Coronary artery (tissue), 2 donors: ENCODE measurements around the gene ADAMTS7.

Experiments
- DNase-seq: peaks from one replicate; pipeline ENCODE4 v3.0.0-alpha.2; 2017; ENCODE audit warnings: low spot score
- H3K27ac ChIP-seq, 2 donors: fragments of 200-600 bp; sonication (generic); one replicate each; pipeline ENCODE4 v1.5.1; 2016 to 2019
- H3K4me3 ChIP-seq: fragments of 200-600 bp; sonication (generic); 2 replicates; pipeline ENCODE4 v1.5.1; 2016; ENCODE audit warnings: mild to moderate bottlenecking, moderate library complexity
- TF ChIP-seq, protein P1 (sequence below): fragments of 200-600 bp; sonication (generic); IDR thresholded peaks from one replicate; pipeline ENCODE4 v1.5.1; 2019; ENCODE audit warnings: antibody characterized with exemption

Gene ADAMTS7

DNA sequence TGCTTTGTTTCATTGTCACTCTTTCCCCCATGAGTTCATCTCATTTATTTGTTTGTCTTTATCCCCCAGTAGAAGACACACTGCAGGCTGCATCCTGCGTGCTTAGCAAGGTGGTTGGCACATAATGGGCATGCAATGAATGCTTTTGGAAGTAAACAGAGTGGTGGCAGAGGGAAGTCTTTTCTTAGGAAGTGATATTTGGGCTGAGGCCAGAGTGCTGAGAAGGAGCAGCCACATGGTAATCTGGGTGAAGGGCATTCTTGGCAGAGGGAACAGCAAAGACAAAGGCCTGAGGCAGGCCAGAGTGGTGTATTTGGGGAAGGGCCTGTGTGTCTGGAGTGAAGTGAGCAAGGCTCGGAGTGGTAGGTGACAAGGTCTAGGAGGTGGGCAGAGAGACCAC, 17.7 kb upstream of the ADAMTS7 start:
- Histone ChIP-seq H3K4me3 (no peak overlapping the region), H3K27ac (no peak overlapping the region)
- TF ChIP-seq, protein P1, sequence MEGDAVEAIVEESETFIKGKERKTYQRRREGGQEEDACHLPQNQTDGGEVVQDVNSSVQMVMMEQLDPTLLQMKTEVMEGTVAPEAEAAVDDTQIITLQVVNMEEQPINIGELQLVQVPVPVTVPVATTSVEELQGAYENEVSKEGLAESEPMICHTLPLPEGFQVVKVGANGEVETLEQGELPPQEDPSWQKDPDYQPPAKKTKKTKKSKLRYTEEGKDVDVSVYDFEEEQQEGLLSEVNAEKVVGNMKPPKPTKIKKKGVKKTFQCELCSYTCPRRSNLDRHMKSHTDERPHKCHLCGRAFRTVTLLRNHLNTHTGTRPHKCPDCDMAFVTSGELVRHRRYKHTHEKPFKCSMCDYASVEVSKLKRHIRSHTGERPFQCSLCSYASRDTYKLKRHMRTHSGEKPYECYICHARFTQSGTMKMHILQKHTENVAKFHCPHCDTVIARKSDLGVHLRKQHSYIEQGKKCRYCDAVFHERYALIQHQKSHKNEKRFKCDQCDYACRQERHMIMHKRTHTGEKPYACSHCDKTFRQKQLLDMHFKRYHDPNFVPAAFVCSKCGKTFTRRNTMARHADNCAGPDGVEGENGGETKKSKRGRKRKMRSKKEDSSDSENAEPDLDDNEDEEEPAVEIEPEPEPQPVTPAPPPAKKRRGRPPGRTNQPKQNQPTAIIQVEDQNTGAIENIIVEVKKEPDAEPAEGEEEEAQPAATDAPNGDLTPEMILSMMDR = no peak
- no peak for DNase-seq

DNA sequence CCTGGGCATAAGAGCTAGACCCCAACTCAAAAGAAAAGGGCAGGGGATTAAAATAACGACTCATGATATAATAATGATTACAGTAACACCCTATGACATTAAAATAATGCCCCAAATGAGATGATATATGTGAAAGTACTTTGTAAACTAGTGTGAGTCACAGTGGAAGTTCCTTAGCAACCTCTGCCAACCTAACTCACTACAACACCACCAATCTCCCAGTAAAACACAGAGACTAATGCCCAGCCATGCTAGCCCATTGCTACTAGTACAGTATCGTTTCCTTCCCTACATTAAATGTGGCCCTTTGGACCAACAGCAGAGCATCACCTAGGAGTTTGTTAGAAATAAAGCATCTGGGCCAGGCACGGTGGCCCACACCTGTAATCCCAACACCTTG, 11.2 kb upstream of the ADAMTS7 start:
- Histone ChIP-seq H3K4me3 (no peak overlapping the region), H3K27ac (no peak overlapping the region)
- no peak for DNase-seq
- TF ChIP-seq, protein P1 = no peak

DNA sequence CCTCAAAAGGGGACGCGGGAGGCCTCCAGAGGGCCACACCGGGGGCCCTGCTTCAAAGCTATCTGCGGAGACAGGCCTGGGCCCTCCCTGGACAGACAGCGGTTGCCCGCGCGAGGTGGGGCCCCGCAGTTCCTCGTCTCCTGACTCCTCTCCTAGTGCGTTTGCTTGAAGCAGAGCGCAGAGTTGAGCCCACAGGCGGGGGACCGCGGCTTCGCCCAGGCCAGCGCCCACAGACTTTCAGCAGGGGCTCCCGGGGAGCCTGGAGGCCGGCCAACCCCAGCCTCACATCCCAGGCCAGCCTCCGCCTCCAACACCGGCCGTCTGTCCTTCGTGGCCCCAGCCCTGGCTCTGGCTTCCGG, 540 bp upstream of the ADAMTS7 start:
- Histone ChIP-seq H3K27ac (peak overlapping the region; percentile 58 to 91), H3K4me3 (peak overlapping the region; percentile 92)
- DNase-seq = no peak
- TF ChIP-seq, protein P1 = no peak

DNA sequence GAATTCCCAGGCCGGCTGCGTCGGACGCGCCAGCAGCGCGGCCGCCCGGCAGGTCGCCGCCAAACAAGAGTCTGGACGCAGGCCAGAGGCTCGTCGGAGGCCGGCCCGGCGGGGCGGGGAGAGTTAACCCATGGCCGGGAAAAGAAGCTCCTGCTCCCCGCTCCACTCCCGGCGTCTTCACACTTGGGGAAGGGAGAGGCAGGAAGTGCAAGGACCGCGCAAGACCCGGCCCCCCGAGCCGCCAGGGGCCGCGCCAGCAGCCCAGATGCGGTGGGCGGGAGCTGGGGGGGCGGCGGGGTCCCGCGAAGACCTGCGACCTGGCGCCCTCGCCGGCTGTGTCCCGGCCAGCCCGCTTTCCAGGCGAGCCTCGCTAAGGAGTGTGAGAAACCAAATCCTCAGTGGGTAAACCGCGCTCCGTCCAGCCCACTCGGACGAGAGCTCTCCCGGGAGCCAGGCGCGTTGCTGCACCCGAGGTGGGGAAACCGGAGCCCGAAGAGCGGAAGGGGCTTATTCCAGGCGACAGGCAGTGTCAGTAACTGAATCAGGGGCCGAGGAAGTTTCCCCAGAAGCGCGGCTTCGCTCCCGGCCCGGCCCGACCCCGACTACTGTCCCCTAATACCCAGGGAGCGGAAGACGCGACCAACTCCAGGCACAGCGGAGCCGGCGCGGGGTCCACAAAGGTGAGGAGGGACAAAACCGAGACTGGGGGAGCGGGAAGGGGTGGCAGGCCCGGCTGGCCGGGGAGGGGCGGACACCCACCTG, 721 bp downstream of the ADAMTS7 start:
- TF ChIP-seq, protein P1 = no peak
- peak overlapping the region; percentile 92 for H3K4me3 ChIP-seq
- H3K27ac ChIP-seq = peak overlapping the region; percentile 58 to 91
- DNase-seq = no peak

DNA sequence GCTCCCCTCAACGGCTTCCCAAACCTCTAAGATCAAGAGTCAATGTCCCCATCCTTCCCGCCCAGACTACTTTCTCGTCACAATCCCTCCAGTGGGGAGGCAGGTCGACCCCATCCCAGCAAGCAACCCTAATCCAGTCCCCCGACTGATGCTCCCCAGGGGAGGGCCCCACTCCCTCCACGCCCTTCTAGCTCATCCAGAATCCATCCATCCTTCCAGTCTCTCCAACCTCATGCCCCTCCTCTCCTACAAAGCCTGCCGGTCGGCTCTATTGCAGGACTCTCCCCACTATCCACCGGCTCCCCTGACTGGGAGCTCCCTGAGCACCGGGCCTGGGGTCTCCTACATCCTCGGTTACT, 1.3 kb downstream of the ADAMTS7 start:
- DNase-seq = no peak
- H3K27ac ChIP-seq = peak overlapping the region; percentile 58 to 91
- peak overlapping the region; percentile 92 for H3K4me3 ChIP-seq
- TF ChIP-seq, protein P1 = no peak

DNA sequence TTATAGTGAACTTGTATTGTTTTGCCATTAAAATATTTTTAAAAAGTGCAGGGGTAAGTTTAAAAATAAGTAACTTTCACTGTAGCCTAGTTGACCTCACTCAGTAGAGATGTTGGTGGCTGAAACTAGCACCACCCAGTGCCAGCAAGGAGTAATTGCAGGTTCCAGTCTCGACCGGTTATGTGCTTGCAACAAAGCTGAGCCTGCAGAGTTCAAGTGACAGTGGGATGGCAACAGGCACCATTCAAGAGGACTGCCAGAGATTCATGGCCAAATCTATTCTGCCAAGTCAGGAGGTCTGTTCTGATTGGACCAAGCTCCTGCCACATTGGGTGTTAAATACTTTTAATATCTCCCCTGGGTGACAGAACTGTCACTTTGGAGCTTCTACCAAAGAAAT, 2.7 kb downstream of the ADAMTS7 start:
- H3K4me3 ChIP-seq = no peak overlapping the region
- TF ChIP-seq, protein P1 = no peak
- no peak for DNase-seq
- no peak overlapping the region for H3K27ac ChIP-seq

DNA sequence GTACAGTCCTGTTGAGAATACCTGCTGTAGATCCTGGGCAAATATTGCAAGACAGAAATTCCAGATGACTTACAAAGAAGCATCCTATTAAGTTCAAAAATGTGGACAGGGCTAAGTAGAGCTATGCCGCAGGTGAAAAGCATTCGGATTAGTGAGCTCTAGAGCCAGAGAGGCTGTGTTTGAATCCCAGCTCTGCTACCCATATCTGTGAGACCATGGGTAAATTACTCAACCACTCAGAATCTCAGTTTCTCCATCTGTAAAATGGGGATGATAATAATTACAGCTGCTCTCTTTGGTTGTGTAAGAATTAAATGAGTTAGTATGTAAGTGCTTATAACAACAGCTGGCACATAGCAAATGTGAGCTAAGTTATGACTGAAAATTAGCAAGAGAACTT, 3.9 kb downstream of the ADAMTS7 start:
- no peak overlapping the region for H3K27ac ChIP-seq
- TF ChIP-seq, protein P1 = no peak

More for the DNA sequence above, 3.9 kb downstream of the ADAMTS7 start:
- H3K4me3 ChIP-seq = no peak overlapping the region
- no peak for DNase-seq
